NCI-H1436 treated with DMSO at 0.1 percent for 48 hours (cell line): ENCODE data around the gene KIF5A.
"Not testable (repeated sequence)": the region's sequence is repeated elsewhere in the genome, so short reads cannot be mapped to it uniquely, and the experiment has no call there.

Experiments
- DNase-seq: peaks from one replicate; lab custom pipeline; 2025; lab: John Stamatoyannopoulos, UW

Gene KIF5A

GRCh38 chr12:57549909-57550640 is at the start of gene KIF5A:
KIF5A (plus strand) TSS chr12:57550044; CDS start chr12:57550272, 228 bp downstream.
- no peak for DNase-seq

GRCh38 chr12:57500213-57500612 is 49.6 kb upstream of the KIF5A start:
- DNase-seq: no peak

GRCh38 chr12:57502311-57502969 is 47.4 kb upstream of the KIF5A start:
- DNase-seq: not testable (repeated sequence)

GRCh38 chr12:57506541-57506940 is 43.3 kb upstream of the KIF5A start:
- DNase-seq: not testable (repeated sequence)

GRCh38 chr12:57507796-57508195 is 42.0 kb upstream of the KIF5A start:
- DNase-seq: not testable (repeated sequence)

- no peak for DNase-seq
These were observed 38.7 kb upstream of the KIF5A start for GRCh38 chr12:57511161-57511560.

GRCh38 chr12:57511588-57512325 is 38.1 kb upstream of the KIF5A start:
- DNase-seq: no peak

GRCh38 chr12:57512665-57513064 is 37.2 kb upstream of the KIF5A start:
- DNase-seq: no peak

GRCh38 chr12:57513266-57513665 is 36.6 kb upstream of the KIF5A start:
- no peak for DNase-seq

- DNase-seq: not testable (repeated sequence)
These were observed 36.2 kb upstream of the KIF5A start for GRCh38 chr12:57513677-57514076.

- DNase-seq: not testable (repeated sequence)
These were observed 35.6 kb upstream of the KIF5A start for GRCh38 chr12:57514246-57514645.

- no peak for DNase-seq
These were observed 35.0 kb upstream of the KIF5A start for GRCh38 chr12:57514720-57515407.

GRCh38 chr12:57515408-57515933 is 34.4 kb upstream of the KIF5A start:
- DNase-seq: no peak

- DNase-seq: no peak
These were observed 33.8 kb upstream of the KIF5A start for GRCh38 chr12:57515934-57516541.

- DNase-seq: no peak
These were observed 33.2 kb upstream of the KIF5A start for GRCh38 chr12:57516617-57517153.

GRCh38 chr12:57517187-57517586 is 32.7 kb upstream of the KIF5A start:
- no peak for DNase-seq

- DNase-seq: not testable (repeated sequence)
These were observed 32.1 kb upstream of the KIF5A start for GRCh38 chr12:57517718-57518117.

- no peak for DNase-seq
These were observed 31.5 kb upstream of the KIF5A start for GRCh38 chr12:57518176-57518919.

- DNase-seq: peak; percentile 27
These were observed 30.7 kb upstream of the KIF5A start for GRCh38 chr12:57518920-57519795.

- no peak for DNase-seq
These were observed 30.1 kb upstream of the KIF5A start for GRCh38 chr12:57519796-57520052.
